ENCODE results near the gene PLD3.

The PLD3 gene

GRCh38 chr19:40348125-40348913 lies at the start of gene PLD3, which contains the start of gene C19orf47:
Gene PLD3, plus strand, starts transcription at chr19:40348695. Its CDS starts 17,789 bp downstream, at chr19:40366484.
Gene C19orf47, minus strand, starts transcription at chr19:40348397. Its CDS starts 6,540 bp downstream, at chr19:40341857.
- H3K27ac ChIP-seq (ENCODE audit: low read depth, low read length, poor library complexity, severe bottlenecking): peak within 1 kb of the TSS; percentile 49
- no peak within 1 kb of the TSS for H2AFZ ChIP-seq (ENCODE audit: low read length)
- TF ChIP-seq CTCF (IDR thresholded peaks at IDR 0.05; ENCODE audit: low read length) (no peak), EZH2 (IDR thresholded peaks at IDR 0.05; ENCODE audit: borderline replicate concordance, low read length) (no peak)

GRCh38 chr19:40300668-40301067 lies 47.8 kb upstream of the PLD3 start:
- Histone ChIP-seq H4K20me1 (ENCODE audit: insufficient read depth, low read length) (no peaks in the 10 kb centered on the region), H3K79me2 (ENCODE audit: insufficient read depth, low read length) (no peaks in the 10 kb centered on the region), H3K9ac (ENCODE audit: low read length) (no peak overlapping the region), H3K36me3 (ENCODE audit: insufficient read depth, low read length) (no peaks in the 10 kb centered on the region), H3K27me3 (ENCODE audit: insufficient read depth, low read length) (no peaks in the 10 kb centered on the region), H3K9me3 (ENCODE audit: low read length) (no peaks in the 10 kb centered on the region), H2AFZ (ENCODE audit: low read length) (no peak overlapping the region), H3K4me2 (ENCODE audit: low read length) (no peak overlapping the region), H3K4me1 (ENCODE audit: insufficient read depth, low read length, severe bottlenecking) (no peaks in the 10 kb centered on the region), H3K27ac (ENCODE audit: low read depth, low read length, poor library complexity, severe bottlenecking) (no peak overlapping the region), H3F3A (ENCODE audit: insufficient read depth, low read length) (no peaks in the 10 kb centered on the region), H3K4me3 (ENCODE audit: low read depth, low read length, poor library complexity, severe bottlenecking) (no peak overlapping the region), H3K9me2 (ENCODE audit: low read depth, low read length) (no peaks in the 10 kb centered on the region)
- TF ChIP-seq CTCF (IDR thresholded peaks at IDR 0.05; ENCODE audit: low read length): no peak
- TF ChIP-seq EZH2 (IDR thresholded peaks at IDR 0.05; ENCODE audit: borderline replicate concordance, low read length): no peak

More at GRCh38 chr19:40348125-40348913, at the start of gene PLD3, which contains the start of gene C19orf47:
- Histone ChIP-seq H3K27me3 (ENCODE audit: insufficient read depth, low read length) (no peaks in the 10 kb centered on the region), H3K9ac (ENCODE audit: low read length) (peak within 1 kb of the TSS; percentile 89), H3K9me2 (ENCODE audit: low read depth, low read length) (no peaks in the 10 kb centered on the region), H3K9me3 (ENCODE audit: low read length) (no peaks in the 10 kb centered on the region), H3K4me3 (ENCODE audit: low read depth, low read length, poor library complexity, severe bottlenecking) (peak within 1 kb of the TSS; percentile 76), H3K4me1 (ENCODE audit: insufficient read depth, low read length, severe bottlenecking) (peaks cover 19% of the 10 kb centered on the region), H3F3A (ENCODE audit: insufficient read depth, low read length) (no peaks in the 10 kb centered on the region), H4K20me1 (ENCODE audit: insufficient read depth, low read length) (no peaks in the 10 kb centered on the region), H3K79me2 (ENCODE audit: insufficient read depth, low read length) (peaks cover 14% of the 10 kb centered on the region), H3K4me2 (ENCODE audit: low read length) (peak within 1 kb of the TSS; percentile 99), H3K36me3 (ENCODE audit: insufficient read depth, low read length) (peaks cover 3% of the 10 kb centered on the region; the same call in 1 of the 2 replicates)

- no peak for TF ChIP-seq CTCF (IDR thresholded peaks at IDR 0.05; ENCODE audit: low read length)
- Histone ChIP-seq H3K4me2 (ENCODE audit: low read length) (no peak overlapping the region), H3K4me1 (ENCODE audit: insufficient read depth, low read length, severe bottlenecking) (no peaks in the 10 kb centered on the region), H3K27ac (ENCODE audit: low read depth, low read length, poor library complexity, severe bottlenecking) (no peak overlapping the region), H3K36me3 (ENCODE audit: insufficient read depth, low read length) (no peaks in the 10 kb centered on the region), H2AFZ (ENCODE audit: low read length) (no peak overlapping the region), H3K27me3 (ENCODE audit: insufficient read depth, low read length) (no peaks in the 10 kb centered on the region), H3F3A (ENCODE audit: insufficient read depth, low read length) (no peaks in the 10 kb centered on the region), H3K9ac (ENCODE audit: low read length) (no peak overlapping the region), H4K20me1 (ENCODE audit: insufficient read depth, low read length) (no peaks in the 10 kb centered on the region), H3K4me3 (ENCODE audit: low read depth, low read length, poor library complexity, severe bottlenecking) (no peak overlapping the region), H3K9me3 (ENCODE audit: low read length) (no peaks in the 10 kb centered on the region), H3K79me2 (ENCODE audit: insufficient read depth, low read length) (no peaks in the 10 kb centered on the region), H3K9me2 (ENCODE audit: low read depth, low read length) (no peaks in the 10 kb centered on the region)
These were observed 46.1 kb upstream of the PLD3 start for GRCh38 chr19:40302224-40303011.
